NCI-H226 (cell line): ENCODE results near the gene PPP1R12B.
"Not testable (repeated sequence)": the region's sequence is repeated elsewhere in the genome, so short reads cannot be mapped to it uniquely, and the experiment has no call there.

ENCODE experiments used
- DNase-seq: peaks from one replicate; pipeline ENCODE4 v3.0.0-alpha.2; 2015

PPP1R12B gene

DNA sequence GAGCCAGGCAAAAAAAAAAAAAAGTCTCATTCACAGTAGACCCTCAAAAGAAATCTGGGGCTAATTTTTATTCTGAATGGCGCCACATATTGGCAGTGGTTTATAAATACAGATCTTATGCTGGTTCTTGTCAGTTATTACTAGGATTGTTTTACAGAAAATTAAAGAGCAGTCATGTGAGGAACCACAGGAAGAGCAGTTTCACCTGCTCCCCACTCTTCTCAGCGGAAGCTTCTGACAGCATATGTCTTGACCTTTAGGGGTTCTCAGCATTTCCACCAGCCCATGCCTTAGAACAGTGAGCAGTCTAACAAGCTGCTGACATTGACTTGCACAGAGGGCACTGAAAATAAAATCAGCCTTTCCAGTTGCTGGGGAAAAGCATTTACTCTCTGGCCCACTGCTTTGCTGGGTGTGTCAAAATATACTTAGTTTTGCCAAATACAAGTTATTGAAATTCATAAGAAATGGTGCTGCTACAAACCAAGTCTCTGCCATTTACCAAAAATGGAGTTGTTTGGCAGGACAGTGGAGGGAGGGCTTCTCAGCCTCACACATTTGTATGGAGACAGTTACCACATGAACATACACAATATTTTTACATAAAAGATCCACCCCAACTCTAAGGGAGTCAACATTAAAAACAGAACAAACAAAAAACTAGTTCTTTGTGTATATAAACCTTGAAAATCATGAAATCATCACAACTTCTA, 217.5 kb downstream of the PPP1R12B start:
- no peak for DNase-seq

DNA sequence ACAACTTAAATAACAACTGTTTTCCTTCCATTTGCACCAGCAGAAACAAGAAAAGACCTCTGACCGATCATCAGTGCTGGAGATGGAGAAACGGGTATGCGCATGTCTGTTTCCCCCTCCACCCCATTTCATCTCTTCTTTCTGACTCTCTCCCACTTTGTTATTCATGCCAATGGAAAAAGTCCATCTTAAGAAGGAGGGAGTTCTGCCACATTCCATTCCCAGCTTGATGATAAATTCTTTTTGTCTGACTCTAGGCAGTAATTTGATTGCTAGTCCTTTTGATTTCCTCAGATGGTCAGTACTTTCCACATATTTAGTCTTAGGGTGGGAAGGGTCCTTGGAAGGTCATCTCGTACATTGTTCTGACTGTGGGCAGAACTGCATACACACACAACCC, 219.2 kb downstream of the PPP1R12B start:
- peak; percentile 76 for DNase-seq

- no peak for DNase-seq
These were observed 219.9 kb downstream of the PPP1R12B start for GRCh38 chr1:202568410-202568809.

GRCh38 chr1:202568826-202569225, 220.3 kb downstream of the PPP1R12B start:
- no peak for DNase-seq

DNA sequence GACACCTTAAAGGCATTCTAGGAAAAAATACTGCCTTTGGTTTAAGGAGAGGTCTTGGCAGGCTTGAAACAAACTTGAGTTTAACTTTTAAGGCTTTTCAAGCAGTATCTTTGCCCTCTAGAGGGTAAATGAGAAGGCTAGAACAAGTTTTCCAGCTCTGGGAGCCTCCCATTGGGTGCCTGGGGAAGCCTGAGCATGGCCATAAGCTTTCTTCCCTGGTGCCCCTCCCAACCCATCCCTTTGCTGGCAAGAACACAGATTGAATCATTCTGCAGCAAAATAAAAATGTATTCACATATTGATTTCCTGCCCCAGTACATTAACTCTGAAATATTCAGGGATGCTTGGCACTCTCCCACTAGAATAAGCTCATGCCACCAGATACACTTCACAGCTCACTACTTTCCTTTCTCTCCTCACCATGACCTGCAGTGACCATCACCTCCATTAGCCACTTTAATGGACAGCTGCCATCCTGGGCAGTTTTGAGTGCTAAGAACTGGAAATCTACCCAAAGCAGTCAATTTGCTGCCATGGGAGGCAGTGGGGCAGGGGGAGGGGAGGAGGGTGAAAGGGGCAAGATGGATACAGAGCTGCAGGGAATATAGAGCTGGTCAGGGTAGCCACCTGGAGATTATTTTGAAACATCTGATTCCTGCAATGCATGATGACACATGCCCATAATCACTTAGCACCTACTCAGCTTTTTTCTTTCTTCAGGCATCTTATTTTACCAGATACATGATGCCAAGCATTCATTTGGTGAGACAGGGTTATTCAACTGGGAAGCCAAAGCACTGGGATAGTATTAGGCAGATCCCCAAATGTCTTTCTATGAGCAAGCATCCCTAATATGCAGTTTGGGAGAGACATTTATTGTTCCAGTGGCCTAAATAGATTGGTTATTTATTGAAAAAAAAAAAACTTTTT, 221.2 kb downstream of the PPP1R12B start:
- no peak for DNase-seq

GRCh38 chr1:202571719-202572339, 223.3 kb downstream of the PPP1R12B start:
- DNase-seq = no peak

GRCh38 chr1:202572867-202573266, 224.4 kb downstream of the PPP1R12B start:
- no peak for DNase-seq

GRCh38 chr1:202575918-202576653, 227.6 kb downstream of the PPP1R12B start:
- peak; percentile 51 for DNase-seq

DNA sequence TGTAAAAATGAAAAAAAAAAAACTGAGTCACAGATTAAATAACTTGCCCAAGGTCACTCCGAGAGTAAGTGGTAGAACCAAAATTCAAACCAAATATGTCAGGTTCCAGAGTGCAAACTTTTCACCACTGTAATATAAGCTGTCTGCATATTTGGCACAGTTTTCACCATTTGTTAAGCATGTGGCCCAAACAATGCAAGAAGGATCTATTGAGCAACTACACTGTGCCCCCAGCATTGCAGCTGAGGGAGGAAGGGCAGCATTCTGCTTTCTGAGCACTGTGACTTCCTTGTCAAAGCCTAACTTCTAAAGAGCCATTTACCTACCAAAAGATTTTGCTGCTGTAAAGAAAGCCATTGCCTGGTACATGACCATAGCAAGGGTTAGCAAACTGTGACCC, 228.3 kb downstream of the PPP1R12B start:
- DNase-seq = peak; percentile 31

DNA sequence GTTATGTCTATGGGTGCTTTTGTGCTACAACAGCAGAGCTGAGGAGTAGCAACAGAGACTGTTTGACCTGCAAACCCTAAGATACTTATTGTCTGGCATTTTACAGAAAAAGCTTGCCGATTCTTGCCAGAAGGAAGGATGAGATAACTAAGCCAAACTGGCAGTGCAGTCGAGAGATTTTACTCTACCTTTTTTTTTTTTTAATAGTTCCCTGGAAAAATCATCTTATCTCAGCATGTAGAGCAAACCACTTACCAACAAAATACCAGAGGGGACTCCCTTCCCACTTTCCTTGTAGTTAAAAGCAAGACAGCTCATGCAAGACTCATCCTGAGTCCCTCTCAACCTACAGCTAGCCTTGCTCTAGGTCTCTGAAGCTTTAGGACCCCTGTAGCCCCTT, 228.9 kb downstream of the PPP1R12B start:
- peak; percentile 63 for DNase-seq

GRCh38 chr1:202578001-202578504, 229.6 kb downstream of the PPP1R12B start:
- no peak for DNase-seq

DNA sequence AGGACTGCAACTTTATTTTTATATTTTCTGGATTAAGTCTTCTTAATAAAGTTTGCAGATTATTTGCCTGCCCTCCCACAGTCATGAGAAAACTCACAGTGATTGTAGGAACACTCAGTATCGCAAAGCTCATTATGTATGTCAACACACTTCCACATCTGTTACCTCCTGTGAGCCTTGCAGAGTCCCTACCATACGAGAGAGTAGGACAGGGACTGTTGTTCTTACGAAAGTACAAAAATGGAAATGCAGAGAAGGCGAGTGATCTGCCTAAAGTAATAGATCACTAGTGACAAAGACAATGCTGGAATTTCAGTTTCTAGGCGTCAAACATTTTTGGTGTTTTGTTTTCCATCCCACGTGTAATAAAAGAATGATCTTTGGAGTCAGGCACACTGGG, 230.1 kb downstream of the PPP1R12B start:
- DNase-seq = no peak

- DNase-seq = peak; percentile 79
These were observed 231.3 kb downstream of the PPP1R12B start for GRCh38 chr1:202579806-202580205.

- DNase-seq = no peak
These were observed 232.1 kb downstream of the PPP1R12B start for GRCh38 chr1:202580619-202581018.

DNA sequence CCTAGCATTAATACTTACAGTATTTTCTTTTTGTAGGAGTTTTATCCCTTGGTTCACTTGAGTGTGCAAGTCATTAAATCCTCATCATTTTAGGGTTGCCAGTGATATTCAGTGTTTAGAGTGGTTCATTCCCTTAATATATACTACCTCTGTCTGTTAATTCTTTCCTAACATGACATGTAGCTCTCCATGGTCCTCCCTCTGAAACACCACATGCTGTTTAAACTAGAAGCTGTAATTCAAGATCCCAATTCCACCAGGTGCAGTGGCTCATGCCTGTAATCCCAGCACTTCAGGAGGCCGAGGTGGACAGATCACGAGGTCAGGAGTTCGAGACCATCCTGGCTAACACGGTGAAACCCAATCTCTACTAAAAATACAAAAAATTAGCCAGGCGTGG, 233.9 kb downstream of the PPP1R12B start:
- DNase-seq = not testable (repeated sequence)

GRCh38 chr1:202584707-202585589, 236.4 kb downstream of the PPP1R12B start:
- DNase-seq = no peak

GRCh38 chr1:202585590-202585933, 237.1 kb downstream of the PPP1R12B start:
- DNase-seq = no peak

- no peak for DNase-seq
These were observed 237.7 kb downstream of the PPP1R12B start for GRCh38 chr1:202586018-202586821.

DNA sequence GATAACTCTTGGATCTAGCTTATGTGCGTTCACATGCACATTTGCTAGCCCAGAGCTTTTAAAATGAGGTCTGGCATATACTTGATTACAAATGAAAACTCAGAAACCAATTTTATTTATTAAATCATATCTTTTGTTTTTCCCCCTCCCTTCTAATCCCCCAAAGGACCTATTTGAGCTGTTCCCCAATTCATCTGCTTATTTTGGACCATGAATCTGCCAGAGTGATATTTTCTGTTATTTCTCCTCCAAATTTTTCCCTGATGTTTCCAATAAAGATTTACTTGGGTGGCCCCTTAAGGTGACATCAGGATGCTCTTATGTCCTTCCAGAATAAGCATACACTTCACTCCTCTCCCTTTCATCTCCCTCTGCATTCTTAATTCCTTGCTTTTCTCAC, 238.4 kb downstream of the PPP1R12B start:
- DNase-seq = no peak

DNA sequence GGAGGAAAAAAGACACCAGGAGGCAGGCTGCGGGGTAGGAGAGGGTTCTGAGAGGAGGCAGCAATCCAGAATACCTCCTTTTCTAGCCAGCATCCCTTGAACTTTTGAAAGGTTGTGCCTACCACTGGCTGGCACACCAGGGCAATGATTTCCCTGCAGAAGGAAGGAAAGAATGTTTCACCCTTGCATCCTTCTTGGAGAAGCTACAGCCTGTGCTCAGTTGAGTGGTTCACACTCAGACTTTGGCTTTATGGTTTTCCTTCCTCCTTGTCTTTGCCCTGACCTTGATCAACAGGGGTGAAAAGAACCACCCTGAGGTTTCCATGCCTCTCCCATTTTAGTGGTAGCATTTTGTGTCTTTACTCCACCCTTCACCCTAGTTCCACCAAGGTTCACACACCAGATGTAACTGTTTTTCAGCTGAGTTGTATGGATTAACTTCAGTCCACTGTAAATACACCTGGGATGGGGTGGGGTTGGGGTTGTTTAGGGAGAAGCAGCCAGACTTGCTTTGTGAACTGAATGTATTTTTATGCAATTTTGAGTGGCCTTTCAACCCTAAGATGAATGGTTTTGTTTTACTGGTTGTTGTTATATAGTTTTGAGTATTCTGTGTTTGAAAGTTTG, 239.5 kb downstream of the PPP1R12B start:
- DNase-seq = no peak
